Hepatocyte (in vitro differentiated cells): ENCODE measurements around the gene TRPM2.

Experiments used
- CTCF ChIP-seq: fragments of 200-600 bp; sonication (generic); IDR thresholded peaks from 2 replicates; pipeline ENCODE4 v1.5.1; 2016; ENCODE audit warnings: antibody characterized with exemption, mild to moderate bottlenecking; ENCODE audit not compliant: poor library complexity
- EZH2 ChIP-seq: fragments of 200-600 bp; sonication (generic); IDR thresholded peaks from 2 replicates; pipeline ENCODE4 v1.6.1; 2016; ENCODE audit warnings: antibody characterized with exemption, mild to moderate bottlenecking, borderline replicate concordance

GRCh38 chr21:44360159-44360558 is 6.7 kb downstream of the TRPM2 start:
- TF ChIP-seq CTCF (no peak), EZH2 (no peak)
